ENCODE results near the gene HSPA13. TPM values are rescaled to one million over a fixed set of nuclear protein-coding genes. Genes with fewer than 3 reads are reported as not detected.

HSPA13 gene
- total and polyA plus RNA-seq, 2 of the 8 experiments (the other 6 are each of a cell fraction or from before 2014, with no cell fraction given): 7.8 to 36.9 TPM

- no peak for TF ChIP-seq RNF2 (IDR thresholded peaks at IDR 0.05; ENCODE audit: borderline replicate concordance, low read depth, low read length, missing control alignments, poor library complexity, severe bottlenecking)
- TF ChIP-seq GTF2F1 (IDR thresholded peaks at IDR 0.05; ENCODE audit: borderline replicate concordance, low read depth, low read length): no peak
- peak; percentile 67 to 68 for TF ChIP-seq RAD21 (IDR thresholded peaks at IDR 0.05 in 1 of 2, conservative IDR thresholded peaks at IDR 0.05 in 1 of 2; ENCODE audit: low read depth in 2 of 2, low read length in 2 of 2)
These were observed 20.9 kb upstream of the HSPA13 start (continued) for GRCh38 chr21:14403681-14404318.

All from H1 (cell line).